ENCODE measurements around the gene SMIM35.

DNA sequence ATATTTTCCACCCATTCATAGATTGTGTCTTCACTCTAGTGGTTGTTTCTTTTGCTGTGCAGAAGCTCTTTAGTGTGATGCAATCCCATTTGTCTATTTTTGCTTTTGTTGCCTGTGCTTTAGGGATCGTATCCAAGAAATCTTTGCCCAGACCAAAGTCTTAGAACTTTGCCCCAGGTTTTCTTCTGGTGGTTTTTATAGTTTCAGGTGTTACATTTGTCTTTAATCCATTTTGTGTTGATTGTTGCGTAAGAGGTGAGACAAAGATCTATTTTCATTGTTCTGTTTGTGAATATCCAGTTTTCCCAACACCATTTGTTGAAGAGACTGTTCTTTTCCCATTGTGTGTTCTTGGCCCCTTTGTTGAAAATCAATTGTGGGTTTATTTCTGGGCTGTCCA lies 94.1 kb downstream of the SMIM35 start:
- no peak for TF ChIP-seq POLR2AphosphoS5 (IDR thresholded peaks at IDR 0.05)
- TF ChIP-seq, protein P1, sequence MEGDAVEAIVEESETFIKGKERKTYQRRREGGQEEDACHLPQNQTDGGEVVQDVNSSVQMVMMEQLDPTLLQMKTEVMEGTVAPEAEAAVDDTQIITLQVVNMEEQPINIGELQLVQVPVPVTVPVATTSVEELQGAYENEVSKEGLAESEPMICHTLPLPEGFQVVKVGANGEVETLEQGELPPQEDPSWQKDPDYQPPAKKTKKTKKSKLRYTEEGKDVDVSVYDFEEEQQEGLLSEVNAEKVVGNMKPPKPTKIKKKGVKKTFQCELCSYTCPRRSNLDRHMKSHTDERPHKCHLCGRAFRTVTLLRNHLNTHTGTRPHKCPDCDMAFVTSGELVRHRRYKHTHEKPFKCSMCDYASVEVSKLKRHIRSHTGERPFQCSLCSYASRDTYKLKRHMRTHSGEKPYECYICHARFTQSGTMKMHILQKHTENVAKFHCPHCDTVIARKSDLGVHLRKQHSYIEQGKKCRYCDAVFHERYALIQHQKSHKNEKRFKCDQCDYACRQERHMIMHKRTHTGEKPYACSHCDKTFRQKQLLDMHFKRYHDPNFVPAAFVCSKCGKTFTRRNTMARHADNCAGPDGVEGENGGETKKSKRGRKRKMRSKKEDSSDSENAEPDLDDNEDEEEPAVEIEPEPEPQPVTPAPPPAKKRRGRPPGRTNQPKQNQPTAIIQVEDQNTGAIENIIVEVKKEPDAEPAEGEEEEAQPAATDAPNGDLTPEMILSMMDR (IDR thresholded peaks at IDR 0.05) = no peak
